ENCODE data around the gene LIN28A.

The LIN28A gene

DNA sequence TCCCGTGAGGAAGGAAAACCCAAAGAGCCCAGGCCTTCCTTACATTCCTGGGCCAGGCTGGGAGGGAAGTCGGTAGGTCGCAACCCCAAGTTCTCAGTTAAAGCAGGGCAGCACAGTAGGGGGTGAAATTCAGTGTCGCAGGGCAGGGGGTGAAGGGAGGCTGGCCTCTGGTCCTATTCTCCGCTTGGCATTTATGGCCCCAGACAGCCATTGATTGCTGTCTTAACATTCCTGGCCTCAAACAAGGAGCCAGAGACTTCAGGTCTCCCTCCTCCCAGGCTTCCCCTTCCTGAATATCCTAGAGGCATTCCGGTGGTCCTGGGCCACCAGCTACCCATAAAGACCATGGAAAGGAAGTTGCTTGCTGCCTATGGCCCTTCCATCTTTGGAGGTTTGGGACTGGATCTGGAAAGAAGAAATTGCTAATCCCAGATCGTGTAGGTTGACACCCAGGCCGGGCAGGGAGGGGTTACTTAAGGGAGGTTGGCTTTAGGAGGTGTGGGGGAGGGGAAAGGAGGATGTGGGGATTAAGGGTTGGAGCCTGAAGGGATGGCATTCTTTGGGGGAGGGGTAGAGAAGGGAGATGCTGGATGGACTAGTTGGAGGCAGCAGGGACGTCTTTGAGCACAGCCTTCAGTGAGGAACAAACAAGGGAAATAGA, 1.7 kb downstream of the LIN28A start:
- TF ChIP-seq, protein P1, sequence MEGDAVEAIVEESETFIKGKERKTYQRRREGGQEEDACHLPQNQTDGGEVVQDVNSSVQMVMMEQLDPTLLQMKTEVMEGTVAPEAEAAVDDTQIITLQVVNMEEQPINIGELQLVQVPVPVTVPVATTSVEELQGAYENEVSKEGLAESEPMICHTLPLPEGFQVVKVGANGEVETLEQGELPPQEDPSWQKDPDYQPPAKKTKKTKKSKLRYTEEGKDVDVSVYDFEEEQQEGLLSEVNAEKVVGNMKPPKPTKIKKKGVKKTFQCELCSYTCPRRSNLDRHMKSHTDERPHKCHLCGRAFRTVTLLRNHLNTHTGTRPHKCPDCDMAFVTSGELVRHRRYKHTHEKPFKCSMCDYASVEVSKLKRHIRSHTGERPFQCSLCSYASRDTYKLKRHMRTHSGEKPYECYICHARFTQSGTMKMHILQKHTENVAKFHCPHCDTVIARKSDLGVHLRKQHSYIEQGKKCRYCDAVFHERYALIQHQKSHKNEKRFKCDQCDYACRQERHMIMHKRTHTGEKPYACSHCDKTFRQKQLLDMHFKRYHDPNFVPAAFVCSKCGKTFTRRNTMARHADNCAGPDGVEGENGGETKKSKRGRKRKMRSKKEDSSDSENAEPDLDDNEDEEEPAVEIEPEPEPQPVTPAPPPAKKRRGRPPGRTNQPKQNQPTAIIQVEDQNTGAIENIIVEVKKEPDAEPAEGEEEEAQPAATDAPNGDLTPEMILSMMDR (IDR thresholded peaks at IDR 0.05; ENCODE audit: extremely low read depth, insufficient read depth, missing control alignments), result no peak
- in situ Hi-C loops (cut with MboI; ENCODE audit: low pct_unique_long_range_greater_than_20kb, low sequenced_read_pairs, unreplicated experiment), result no loop called here
- DNase-seq (ENCODE audit: low spot score), result no peak

DNA sequence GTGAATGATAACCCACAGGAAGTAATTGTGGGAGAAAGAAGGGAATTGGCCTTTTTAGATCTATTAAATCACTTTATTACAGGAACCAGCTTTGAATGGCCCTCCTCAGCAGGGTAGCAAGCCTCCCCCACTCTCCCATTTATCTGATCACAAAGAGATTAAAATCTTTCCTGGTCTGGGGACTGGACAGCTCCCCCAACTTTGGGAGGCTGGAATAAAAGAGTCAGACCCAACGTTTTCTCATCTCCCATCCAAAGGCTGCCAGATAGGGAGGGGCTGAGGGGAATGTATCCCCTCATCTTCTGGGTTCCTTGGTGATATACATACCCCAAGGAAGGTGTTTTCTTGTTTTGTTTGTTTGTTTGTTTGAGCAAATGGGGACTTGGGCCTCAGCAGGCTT, 2.4 kb downstream of the LIN28A start:
- no peak for DNase-seq (ENCODE audit: low spot score)
- in situ Hi-C loops (cut with MboI; ENCODE audit: low pct_unique_long_range_greater_than_20kb, low sequenced_read_pairs, unreplicated experiment), result no loop called here
- TF ChIP-seq, protein P1 (IDR thresholded peaks at IDR 0.05; ENCODE audit: extremely low read depth, insufficient read depth, missing control alignments), result no peak

DNA sequence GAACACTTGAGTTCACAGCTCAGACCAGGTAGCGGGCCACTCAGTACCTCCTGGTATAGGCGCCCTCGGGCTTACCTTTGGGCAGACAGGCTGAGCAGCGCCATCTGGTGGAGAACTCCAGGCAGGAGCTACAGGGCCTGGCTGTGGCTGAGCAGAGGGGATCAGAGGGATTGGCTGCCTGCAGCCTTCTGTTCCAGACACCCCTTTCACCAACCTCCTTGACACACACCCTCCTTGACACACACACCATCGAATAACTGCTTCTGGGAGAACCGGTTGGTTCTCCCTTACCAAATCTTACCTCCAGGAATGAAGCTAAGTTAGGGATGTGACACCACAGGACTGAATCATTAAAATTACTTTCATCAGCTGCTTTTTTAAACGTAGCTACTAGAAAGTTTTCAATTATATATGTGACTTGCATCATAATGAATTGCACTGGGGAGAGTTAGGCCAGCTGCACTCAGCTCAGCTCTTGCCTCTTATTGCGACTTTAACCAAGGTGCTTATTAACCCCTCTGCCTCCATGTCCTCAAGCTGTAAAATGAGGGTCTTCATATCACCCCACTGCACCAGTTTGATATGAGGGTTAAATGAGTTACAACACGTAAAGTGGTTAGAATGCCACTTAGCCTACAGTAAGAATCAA, 6.6 kb downstream of the LIN28A start:
- TF ChIP-seq, protein P1 (IDR thresholded peaks at IDR 0.05; ENCODE audit: extremely low read depth, insufficient read depth, missing control alignments), result peak; percentile 98
- in situ Hi-C loops (cut with MboI; ENCODE audit: low pct_unique_long_range_greater_than_20kb, low sequenced_read_pairs, unreplicated experiment), result no loop called here
- peak; percentile 81 for DNase-seq (ENCODE audit: low spot score)

DNA sequence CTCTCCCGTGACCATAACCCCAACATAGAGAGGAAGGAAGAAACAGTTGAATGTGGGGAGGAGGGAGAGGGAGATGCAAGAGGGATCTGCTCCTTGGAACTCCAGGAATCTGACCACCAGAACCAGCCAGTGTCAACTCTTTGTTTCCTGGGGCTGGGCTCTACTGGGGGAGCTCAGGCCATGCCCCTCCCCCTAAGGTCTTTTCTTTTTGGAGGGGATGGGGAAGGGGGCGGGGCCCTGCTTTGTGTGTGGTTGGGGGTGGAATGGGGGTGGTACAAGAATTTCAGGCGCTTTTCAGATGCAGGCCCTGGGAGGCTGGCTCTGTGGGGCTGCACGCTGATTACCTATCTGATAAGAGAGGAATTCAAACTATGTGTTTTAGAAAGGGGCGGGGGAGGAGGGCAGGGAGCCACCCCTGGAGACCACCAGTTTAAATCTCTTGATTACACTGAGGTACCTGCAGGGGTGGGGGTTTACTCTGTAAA, 8.3 kb downstream of the LIN28A start:
- DNase-seq (ENCODE audit: low spot score), result no peak
- TF ChIP-seq, protein P1 (IDR thresholded peaks at IDR 0.05; ENCODE audit: extremely low read depth, insufficient read depth, missing control alignments), result no peak
- in situ Hi-C loops (cut with MboI; ENCODE audit: low pct_unique_long_range_greater_than_20kb, low sequenced_read_pairs, unreplicated experiment), result no loop called here

DNA sequence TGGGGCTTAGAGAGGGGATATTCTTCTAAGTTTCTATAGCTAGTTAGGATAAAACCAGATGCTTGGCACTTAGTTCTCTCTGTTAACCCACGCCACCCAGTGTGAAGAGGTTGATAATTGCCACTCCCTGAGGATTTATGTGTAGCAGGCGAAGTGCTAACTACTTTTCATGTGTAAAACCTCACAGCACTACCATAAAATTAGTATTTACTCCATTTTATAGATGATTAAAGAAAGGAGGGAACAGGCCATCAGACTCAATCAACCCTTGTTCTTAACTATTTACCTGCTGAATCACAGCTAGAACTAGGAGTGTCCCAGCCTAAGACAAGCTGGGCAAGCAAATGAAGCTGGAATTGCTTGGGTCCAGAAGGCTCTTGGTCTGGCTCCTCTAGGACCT, 8.9 kb downstream of the LIN28A start:
- in situ Hi-C loops (cut with MboI; ENCODE audit: low pct_unique_long_range_greater_than_20kb, low sequenced_read_pairs, unreplicated experiment), result no loop called here
- TF ChIP-seq, protein P1 (IDR thresholded peaks at IDR 0.05; ENCODE audit: extremely low read depth, insufficient read depth, missing control alignments), result no peak
- no peak for DNase-seq (ENCODE audit: low spot score)

DNA sequence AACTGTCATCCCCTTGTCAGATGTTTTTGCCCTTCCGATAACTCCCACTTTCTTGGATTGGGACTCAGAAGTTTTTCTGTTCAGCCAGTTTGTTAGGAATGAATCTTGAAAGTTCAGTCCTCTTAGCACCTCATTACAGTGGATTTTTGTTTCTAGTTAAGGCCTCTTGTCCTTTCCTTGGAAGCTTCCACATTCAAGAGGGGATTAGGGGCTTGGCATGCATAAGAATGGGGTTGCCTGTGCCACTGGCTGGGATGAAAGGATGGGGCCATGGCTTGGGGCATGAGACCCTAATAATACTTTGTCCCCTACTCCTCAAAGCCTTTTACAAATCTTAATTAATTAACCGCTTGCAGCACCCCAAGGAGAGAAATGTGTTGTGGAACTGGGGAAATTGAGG, 19.1 kb downstream of the LIN28A start:
- DNase-seq (ENCODE audit: low spot score), result no peak
- TF ChIP-seq, protein P1 (IDR thresholded peaks at IDR 0.05; ENCODE audit: extremely low read depth, insufficient read depth, missing control alignments), result no peak
- in situ Hi-C loops (cut with MboI; ENCODE audit: low pct_unique_long_range_greater_than_20kb, low sequenced_read_pairs, unreplicated experiment), result no loop called here
